HG03103 (cell line): Measurements from ENCODE around the gene MTA2.

Source experiments
- ATAC-seq: cut with Tn5 transposase; IDR thresholded peaks from one replicate; pipeline ENCODE4 v1.9.1; 2021; ENCODE audit warnings: low read depth; ENCODE audit not compliant: unreplicated experiment

MTA2 gene

GRCh38 chr11:62548545-62549335, 52.9 kb downstream of the MTA2 start:
- ATAC-seq: no peak

GRCh38 chr11:62547691-62548281, 53.9 kb downstream of the MTA2 start:
- no peak for ATAC-seq

DNA sequence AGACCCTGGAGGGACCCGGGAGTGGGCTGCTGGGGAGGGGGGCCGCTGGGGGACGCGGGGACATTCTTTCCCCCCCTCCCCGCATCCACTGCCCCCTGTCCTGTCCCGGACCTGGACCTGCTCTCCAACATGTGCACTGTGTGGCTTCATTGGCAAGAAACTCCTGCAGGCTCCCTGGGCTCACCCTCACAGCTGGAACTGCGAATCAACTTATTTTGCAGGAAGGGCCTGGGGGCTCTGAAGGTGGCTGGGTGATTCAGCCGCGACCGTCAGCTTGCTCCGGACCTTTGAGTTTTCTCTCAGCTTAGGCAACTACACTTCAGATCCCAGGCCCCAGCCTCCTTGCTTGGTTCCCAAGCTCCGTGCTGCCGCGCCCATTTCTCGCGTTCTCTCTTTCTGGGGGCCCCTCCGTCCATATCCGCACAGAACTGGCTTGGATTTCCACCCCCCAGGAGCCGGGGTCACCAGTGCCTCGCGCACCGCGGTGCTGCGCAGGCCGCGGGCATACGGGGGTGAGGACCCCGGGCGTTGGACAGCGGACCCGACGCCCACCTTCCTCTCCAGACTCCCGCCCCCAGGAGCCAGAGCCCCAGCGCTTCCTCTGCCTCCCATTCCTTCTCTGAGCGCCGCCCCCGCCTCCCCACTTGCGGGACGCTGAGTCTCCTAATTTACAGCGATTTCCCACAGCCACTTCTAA, 54.6 kb downstream of the MTA2 start:
- no peak for ATAC-seq

- no peak for ATAC-seq
Measured at GRCh38 chr11:62546244-62546928, 55.3 kb downstream of the MTA2 start, which contains the start of gene AHNAK. Gene AHNAK, minus strand, starts transcription at chr11:62546806. Its CDS starts 10,708 bp downstream, at chr11:62536098.

- ATAC-seq: no peak
Measured at GRCh38 chr11:62545437-62546243, 56.0 kb downstream of the MTA2 start.

DNA sequence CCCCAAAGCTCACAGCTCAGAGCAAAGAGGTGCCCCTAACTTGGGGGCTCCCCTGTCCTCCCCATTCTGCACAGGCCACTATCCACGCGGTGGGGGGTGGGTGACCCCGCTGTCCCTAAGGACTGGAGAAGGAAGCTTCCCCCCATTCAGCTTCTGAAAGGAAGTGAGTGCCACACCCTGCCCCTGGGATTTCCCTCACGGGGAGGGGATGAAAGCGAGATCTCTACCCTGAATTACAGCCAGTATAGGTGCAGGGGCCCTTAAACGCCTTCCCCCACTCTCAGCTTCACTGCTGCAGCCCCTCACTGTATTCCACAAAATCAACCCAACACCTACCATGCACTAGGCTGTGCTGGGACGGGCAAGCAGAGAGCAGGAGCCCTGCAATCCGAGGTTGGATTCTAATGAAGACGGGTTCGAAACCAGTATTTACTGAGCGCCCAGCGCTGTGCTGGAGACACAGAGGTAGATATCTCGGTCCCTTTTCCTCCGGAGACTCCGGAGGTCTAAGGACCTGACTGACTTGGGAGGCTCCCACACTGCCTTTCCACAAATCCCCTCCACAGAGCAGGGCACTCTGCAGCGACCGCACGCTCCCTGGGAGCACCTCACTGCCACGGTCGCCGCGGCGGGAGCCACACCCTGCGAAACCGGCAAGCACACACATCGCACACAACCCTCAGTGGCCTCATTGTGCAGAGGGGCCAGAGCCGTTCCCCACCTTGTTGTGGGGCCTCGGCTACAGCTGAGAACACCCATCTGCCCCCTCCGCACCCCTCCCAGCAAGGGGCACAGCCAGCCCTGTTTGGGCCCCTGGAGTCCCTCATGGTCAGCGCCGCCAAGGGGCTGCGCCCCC, 56.9 kb downstream of the MTA2 start:
- ATAC-seq: no peak

- no peak for ATAC-seq
Measured at GRCh38 chr11:62543680-62544444, 57.8 kb downstream of the MTA2 start.
